Stimulated activated CD4-positive, alpha-beta T cell treated with anti-CD3 and anti-CD28 coated beads, Interleukin-12 subunit alpha, Interleukin-12 subunit beta, amount 100 ng/mL, for 24 hours (primary cell): ENCODE data around the gene FGD1.
"Not testable (repeated sequence)": the region's sequence is repeated elsewhere in the genome, so short reads cannot be mapped to it uniquely, and the experiment has no call there.

ENCODE experiments used
- DNase-seq, 2 experiments: peaks; one replicate each; pipeline ENCODE4 v3.0.0-alpha.2; 2020; ENCODE audit warnings: low read depth in 2 of 2

The FGD1 gene

GRCh38 chrX:54495814-54496516 lies at the start of gene FGD1:
Gene FGD1 (minus strand): TSS chrX:54496234. CDS start chrX:54495432, 802 bp downstream.
- peak; percentile 5 to 34 for DNase-seq

GRCh38 chrX:54542239-54542638 lies 46.2 kb upstream of the FGD1 start:
- not testable (repeated sequence) for DNase-seq

DNA sequence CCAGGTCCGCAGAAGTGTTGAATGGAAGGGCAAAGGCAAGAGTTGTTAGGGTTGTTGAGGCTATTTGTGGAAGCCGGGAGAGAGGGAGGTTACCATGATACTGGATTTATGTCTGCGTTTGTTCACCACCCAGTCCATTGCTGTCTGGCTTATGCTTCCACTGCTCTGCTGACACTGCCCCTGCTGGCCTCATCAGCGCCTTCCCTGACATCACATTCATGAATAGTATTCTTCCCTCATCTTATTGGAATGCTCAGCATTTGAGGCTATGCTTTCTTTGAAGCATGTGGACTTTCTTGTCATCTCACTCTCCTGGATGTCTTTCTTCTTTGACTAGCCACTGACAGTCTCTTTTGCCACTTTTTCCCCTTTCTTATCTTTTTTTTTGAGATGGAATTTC lies 44.3 kb upstream of the FGD1 start:
- DNase-seq, result no peak

DNA sequence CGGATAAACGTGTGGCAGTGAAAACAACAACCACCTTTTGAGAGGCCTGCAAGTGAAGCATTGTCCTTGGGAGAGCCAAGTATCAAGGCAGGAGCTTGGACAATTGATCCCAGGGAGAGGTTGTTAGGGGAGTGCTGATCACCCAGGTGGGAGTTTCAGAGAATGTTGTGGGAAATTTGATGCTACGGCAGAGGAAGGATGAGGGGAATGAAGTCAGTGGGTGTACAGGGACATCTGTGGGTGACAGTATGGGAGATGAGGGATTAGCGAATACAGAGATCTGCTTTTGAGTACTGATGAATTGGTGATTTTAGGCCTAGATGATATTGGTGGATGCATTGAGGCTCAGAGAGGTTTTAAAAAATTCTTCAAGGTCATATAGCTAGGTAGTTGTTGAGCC lies 38.2 kb upstream of the FGD1 start:
- DNase-seq, result no peak

DNA sequence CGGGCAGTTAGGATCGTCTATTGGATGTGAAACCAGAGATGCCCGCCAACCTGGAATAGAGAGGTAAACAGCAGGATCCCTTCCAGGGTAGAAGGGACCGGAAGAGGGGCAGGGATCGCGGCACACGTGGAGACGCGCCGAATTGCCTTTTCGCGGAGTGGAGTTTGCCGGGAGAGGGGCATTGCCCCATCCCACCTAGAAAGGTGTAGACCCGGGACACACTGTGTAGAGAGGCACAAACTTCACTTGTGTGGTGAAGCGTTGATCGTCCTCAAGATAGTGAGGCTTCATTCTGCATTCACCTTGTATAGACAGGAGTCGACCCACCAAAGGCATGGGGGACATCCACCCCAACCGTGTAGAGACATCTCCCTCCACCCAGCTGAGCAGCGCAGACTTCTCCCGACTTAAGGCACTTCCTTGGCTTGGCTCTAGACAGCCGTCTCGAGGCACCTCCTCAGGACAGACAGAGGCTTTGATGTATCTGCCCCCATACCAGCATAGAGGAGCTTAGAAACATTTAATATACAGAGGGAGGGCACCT lies 34.4 kb upstream of the FGD1 start:
- no peak for DNase-seq

GRCh38 chrX:54529552-54530356 lies 33.7 kb upstream of the FGD1 start, which contains the start of gene GNL3L:
Gene GNL3L (plus strand): TSS chrX:54530219. CDS start chrX:54532567, 2,348 bp downstream.
- peak; percentile 59 to 70 for DNase-seq

- DNase-seq, result no peak
Observed at GRCh38 chrX:54529151-54529550, 33.1 kb upstream of the FGD1 start.

GRCh38 chrX:54509400-54509799 lies 13.4 kb upstream of the FGD1 start:
- no peak for DNase-seq

- no peak for DNase-seq
Observed at GRCh38 chrX:54496936-54497335, 902 bp upstream of the FGD1 start.

GRCh38 chrX:54496517-54496852 lies 451 bp upstream of the FGD1 start:
- DNase-seq, result no peak

GRCh38 chrX:54494989-54495813 lies 833 bp downstream of the FGD1 start:
- no peak for DNase-seq

DNA sequence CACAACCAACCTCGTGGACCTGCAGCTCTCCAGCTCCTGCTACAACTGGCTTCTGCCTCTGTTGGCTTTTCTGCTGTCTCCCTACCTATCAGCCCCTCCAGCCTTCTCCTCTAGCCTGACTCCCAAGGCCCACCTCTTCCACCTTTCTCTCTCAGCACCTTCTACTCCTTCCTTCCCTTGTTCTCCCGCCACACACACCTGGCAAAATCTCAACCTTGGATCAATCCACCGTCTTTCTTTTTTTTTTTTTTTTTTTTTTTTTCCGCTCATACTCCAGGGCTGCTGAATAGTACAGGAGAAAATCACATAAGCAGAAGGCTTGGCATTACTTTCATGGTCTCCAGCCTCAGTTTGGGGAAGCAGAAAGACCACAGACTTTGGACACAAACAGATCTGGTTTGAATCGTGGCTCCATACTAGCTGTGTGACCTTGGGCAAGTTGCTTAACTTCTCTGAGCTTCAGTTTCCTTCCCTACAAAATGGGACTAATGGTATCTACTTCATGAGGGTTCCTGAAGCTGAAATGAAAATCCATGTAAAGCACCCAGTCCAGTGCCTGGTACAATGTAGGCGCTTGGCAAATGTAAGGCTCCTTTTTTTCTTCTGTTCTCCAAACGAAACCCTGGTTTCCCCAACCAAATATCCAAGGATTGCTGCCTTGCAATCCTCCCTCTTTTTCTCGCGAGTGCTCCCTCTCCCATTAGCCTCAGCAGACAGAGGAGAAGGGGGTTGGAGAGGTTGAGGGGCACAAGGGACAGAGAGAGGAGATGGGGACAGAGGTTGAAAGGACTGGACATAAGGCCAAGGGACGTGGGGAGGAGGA lies 1.7 kb downstream of the FGD1 start:
- no peak for DNase-seq

- no peak for DNase-seq
Observed at GRCh38 chrX:54492340-54492739, 3.7 kb downstream of the FGD1 start.

DNA sequence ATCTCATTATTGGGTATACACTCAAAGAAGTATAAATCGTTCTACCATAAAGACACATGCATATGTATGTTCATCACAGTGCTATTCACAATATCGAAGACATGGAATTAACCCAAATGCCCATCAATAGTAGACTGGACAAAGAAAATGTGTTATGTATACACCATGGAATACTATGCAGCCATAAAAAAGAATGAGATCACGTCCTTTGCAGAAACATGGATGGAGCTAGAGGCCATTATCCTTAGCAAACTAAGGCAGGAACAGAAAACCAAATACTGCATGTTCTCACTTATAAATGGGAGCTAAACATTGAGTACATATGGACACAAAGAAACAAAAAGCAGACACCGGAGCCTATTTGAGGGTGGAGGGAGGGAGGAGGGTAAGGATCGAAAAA lies 6.2 kb downstream of the FGD1 start:
- DNase-seq, result not testable (repeated sequence)

GRCh38 chrX:54484666-54485065 lies 11.4 kb downstream of the FGD1 start:
- DNase-seq, result no peak

- no peak for DNase-seq
Observed at GRCh38 chrX:54483946-54484345, 12.1 kb downstream of the FGD1 start.

DNA sequence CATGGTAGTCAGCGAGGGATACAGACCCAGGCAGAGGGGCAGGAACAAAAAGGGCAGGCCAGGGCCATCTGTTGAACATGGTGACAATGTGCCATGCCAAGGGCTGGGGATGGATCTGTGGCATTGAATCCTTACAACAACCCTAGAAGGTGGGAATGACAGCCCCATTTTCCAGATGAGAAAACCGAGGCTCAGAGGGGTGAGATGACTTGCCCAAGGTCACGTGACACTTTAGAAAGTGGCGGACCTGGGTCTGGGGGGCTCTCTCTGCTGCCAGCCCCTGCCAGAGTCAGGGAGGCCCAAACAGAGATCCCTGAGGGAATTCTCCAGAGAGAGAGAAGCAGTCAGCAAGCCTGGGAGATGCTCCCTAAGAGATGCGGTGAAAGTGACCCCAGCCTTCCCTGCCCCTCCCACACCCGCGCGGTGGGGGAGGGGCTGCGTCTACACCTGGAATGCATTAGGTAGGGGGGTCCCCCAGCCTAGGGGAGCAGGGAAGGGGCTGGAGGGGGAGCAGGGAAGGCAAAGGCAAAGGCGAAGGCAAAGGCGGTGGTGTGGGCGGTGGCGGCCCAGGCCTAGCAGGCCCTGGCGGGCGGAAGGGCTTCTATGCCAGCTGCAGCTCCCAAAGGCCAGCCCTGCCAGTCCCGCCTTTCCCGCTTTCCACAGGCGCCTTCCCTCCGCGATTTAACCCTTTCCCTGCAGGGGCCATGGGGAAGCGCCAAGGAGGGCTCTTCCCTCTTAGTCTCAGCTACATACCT lies 13.0 kb downstream of the FGD1 start:
- no peak for DNase-seq

GRCh38 chrX:54479136-54480111 lies 16.6 kb downstream of the FGD1 start:
- no peak for DNase-seq
